ENCODE measurements around the gene C19orf67. TPM values are rescaled to one million over a fixed set of nuclear protein-coding genes. Genes with fewer than 3 reads are reported as not detected.
A peak's percentile ranks its signal among the peaks of the same experiment; 100 is the strongest.

Gene C19orf67
- total RNA-seq, 4 donors from 2014 or later, result not detected

GRCh38 chr19:14058182-14059092 lies 27.1 kb downstream of the C19orf67 start:
- H3K4me1 ChIP-seq, result peaks cover 16 to 45% of the 10 kb centered on the region in 2 donors
- H3K27ac ChIP-seq, result no peak overlapping the region
- no peaks in the 10 kb centered on the region for H3K9me3 ChIP-seq
- 50 to 57% methylated on average over 17 of the region's 17 CpGs for WGBS, 2 donors
- H3K27me3 ChIP-seq, result no peaks in the 10 kb centered on the region
- DNase-seq, result no peak
- no peak overlapping the region for H3K4me3 ChIP-seq (replicated peaks in 1 of 3)
- intact Hi-C loops (cut with DNase I), result no loop called here
- no peaks in the 10 kb centered on the region for H3K36me3 ChIP-seq
- TF ChIP-seq POLR2A (IDR thresholded peaks at IDR 0.05), result no peak
- peak in 1 of 6 experiments; percentile 22 for TF ChIP-seq CTCF (IDR thresholded peaks at IDR 0.05)

- peak overlapping the region in 1 of 3 donors; percentile 18 for H3K4me3 ChIP-seq (replicated peaks in 1 of 3)
- no peaks in the 10 kb centered on the region for H3K27me3 ChIP-seq
- H3K9me3 ChIP-seq, result no peaks in the 10 kb centered on the region
- no peak for TF ChIP-seq CTCF (IDR thresholded peaks at IDR 0.05)
- TF ChIP-seq POLR2A (IDR thresholded peaks at IDR 0.05), result no peak
- H3K27ac ChIP-seq, result no peak overlapping the region
- peaks cover 16 to 45% of the 10 kb centered on the region in 2 donors for H3K4me1 ChIP-seq
- DNase-seq, result no peak
- 41 to 55% methylated on average over 15 to 19 of the region's 19 CpGs for WGBS, 2 donors
- no peaks in the 10 kb centered on the region for H3K36me3 ChIP-seq
- intact Hi-C loops (cut with DNase I), result no loop called here
Observed at GRCh38 chr19:14056741-14057356, 28.7 kb downstream of the C19orf67 start.

DNA sequence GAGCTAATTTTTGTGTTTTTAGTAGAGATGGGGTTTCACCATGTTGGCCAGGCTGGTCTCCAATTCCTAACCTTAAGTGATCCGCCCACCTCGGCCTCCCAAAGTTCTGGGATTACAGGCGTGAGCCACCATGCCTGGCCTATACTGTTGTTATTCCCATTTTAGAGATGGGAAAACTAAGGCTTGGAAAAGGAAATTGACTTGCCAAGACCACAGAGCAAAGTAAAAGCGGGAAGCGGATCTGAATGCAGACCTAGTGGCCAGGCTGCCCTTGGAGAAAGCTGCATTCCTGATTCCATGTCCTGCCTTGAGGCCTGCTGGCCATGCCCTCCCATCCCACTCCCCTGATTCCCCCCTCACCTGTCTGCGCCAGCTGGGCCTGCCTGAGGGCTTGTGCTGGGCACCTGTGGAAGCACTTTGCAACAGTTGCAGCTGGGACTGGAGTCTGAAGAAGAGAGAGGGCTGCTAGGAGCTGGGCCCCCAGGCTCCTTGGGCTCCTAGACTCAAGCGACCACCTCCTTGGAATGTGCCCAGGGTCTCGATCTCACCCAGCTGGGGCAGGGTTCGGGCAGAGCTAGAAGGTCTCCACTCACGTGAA lies 29.4 kb downstream of the C19orf67 start:
- 95 to 98% methylated on average over 8 to 10 of the region's 10 CpGs for WGBS, 2 donors

DNA sequence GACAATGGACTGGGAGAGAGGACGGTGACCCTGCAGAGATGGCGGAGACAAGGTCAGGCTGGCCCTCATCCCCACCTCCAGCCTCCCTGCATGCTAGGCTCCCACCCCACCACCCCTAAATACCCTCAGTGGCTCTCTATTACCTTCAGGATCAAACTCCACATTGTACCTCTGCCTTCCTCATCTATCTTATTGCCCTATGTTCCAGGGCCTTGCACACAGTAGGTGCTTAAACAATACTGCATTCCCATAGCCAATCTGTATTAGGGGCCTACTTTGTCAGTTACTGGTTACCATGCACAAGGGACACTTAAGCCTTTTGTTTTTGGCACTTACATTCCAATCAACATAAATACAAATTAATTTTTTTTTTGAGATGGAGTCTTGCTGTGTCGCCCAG lies 30.2 kb downstream of the C19orf67 start:
- H3K4me1 ChIP-seq, result peaks cover 8 to 31% of the 10 kb centered on the region in 2 donors
- TF ChIP-seq CTCF (IDR thresholded peaks at IDR 0.05), result no peak
- no peak for TF ChIP-seq POLR2A (IDR thresholded peaks at IDR 0.05)
- H3K27me3 ChIP-seq, result no peaks in the 10 kb centered on the region
- no peaks in the 10 kb centered on the region for H3K9me3 ChIP-seq
- H3K4me3 ChIP-seq (replicated peaks in 1 of 3), result no peak overlapping the region
- 92 to 98% methylated on average over 3 of the region's 3 CpGs for WGBS, 2 donors
- H3K36me3 ChIP-seq, result no peaks in the 10 kb centered on the region
- H3K27ac ChIP-seq, result no peak overlapping the region
- intact Hi-C loops (cut with DNase I), result no loop called here
- no peak for DNase-seq

More for the DNA sequence above, 29.4 kb downstream of the C19orf67 start:
- Histone ChIP-seq H3K9me3 (no peaks in the 10 kb centered on the region), H3K4me3 (replicated peaks in 1 of 3) (no peak overlapping the region), H3K27ac (no peak overlapping the region), H3K27me3 (no peaks in the 10 kb centered on the region), H3K36me3 (no peaks in the 10 kb centered on the region), H3K4me1 (peaks cover 10 to 39% of the 10 kb centered on the region in 2 donors)
- intact Hi-C loops (cut with DNase I), result no loop called here
- TF ChIP-seq POLR2A (IDR thresholded peaks at IDR 0.05) (no peak), CTCF (IDR thresholded peaks at IDR 0.05) (no peak)
- no peak for DNase-seq
